B cell (primary cell): ENCODE results near the gene TOMM70. TPM values are rescaled to one million over a fixed set of nuclear protein-coding genes. Genes with fewer than 3 reads are reported as not detected.

Source experiments
- ATAC-seq: fragments of 200-7000 bp; cut with Tn5 transposase; one replicate; pipeline ENCODE4 v1.10.0; 2021; ENCODE audit warnings: low read depth, mild to moderate bottlenecking, moderate number of reproducible peaks, moderate library complexity
- CTCF ChIA-PET: fragments of 350-600 bp; sonication (Branson Sonifier 250); formaldehyde crosslinking; loops from one replicate; lab custom pipeline; 2021; ENCODE audit warnings: antibody characterized with exemption, inconsistent platforms; lab: Charles Lee
- POLR2A ChIA-PET: fragments of 350-600 bp; sonication (Branson Sonifier 250); formaldehyde crosslinking; loops from one replicate; lab custom pipeline; 2021; ENCODE audit warnings: antibody characterized with exemption; lab: Charles Lee
- DNase-seq: peaks from one replicate; pipeline ENCODE4 v3.0.0; 2013
- H2AFZ ChIP-seq: 2 replicates; pipeline ENCODE4 v1.6.1; 2012; ENCODE audit warnings: mild to moderate bottlenecking, low read depth, low read length; ENCODE audit not compliant: insufficient read depth, poor library complexity, severe bottlenecking
- H3K27ac ChIP-seq, 2 donors: 1 replicate in 1 of 2; 2 replicates in 1 of 2; pipeline ENCODE4 v1.5.1; 2012 to 2013; ENCODE audit warnings: low read length in 2 of 2, mild to moderate bottlenecking in 2 of 2, moderate library complexity in 1 of 2
- H3K27me3 ChIP-seq, 4 experiments: fragments of 200-600 bp in 1 of 4; sonication (generic) in 1 of 4; replicated peaks in 1 of 4; 1 replicate in 2 of 4; 2 replicates in 2 of 4; pipeline versions ENCODE4 v1.6.1 to v1.7.0; 2013 to 2016; ENCODE audit warnings: low read length in 3 of 4, mild to moderate bottlenecking in 2 of 4, mixed read lengths in 1 of 4, moderate library complexity in 1 of 4; ENCODE audit not compliant: insufficient read depth in 4 of 4, control insufficient read depth in 3 of 4; ENCODE audit errors: control extremely low read depth in 1 of 4
- H3K36me3 ChIP-seq, 2 experiments: replicated peaks in 1 of 2; 1 replicate in 1 of 2; 2 replicates in 1 of 2; pipeline versions ENCODE4 v1.6.1 to v1.7.1; 2013; ENCODE audit warnings: low read length in 1 of 2; ENCODE audit not compliant: insufficient read depth in 2 of 2, control insufficient read depth in 1 of 2; ENCODE audit errors: control extremely low read depth in 1 of 2, extremely low read depth in 1 of 2
- H3K4me1 ChIP-seq, 2 donors: fragments of 200-600 bp in 1 of 2; sonication (generic) in 1 of 2; 1 replicate in 1 of 2; 2 replicates in 1 of 2; pipeline versions ENCODE4 v1.5.1 to v1.6.1; 2013 to 2017; ENCODE audit warnings: low read length in 2 of 2; ENCODE audit not compliant: control insufficient read depth in 2 of 2, insufficient read depth in 2 of 2
- H3K4me2 ChIP-seq: replicated peaks from 2 replicates; pipeline ENCODE3; 2012; ENCODE audit warnings: mild to moderate bottlenecking, low read depth, low read length; ENCODE audit not compliant: poor library complexity, severe bottlenecking
- H3K4me3 ChIP-seq, 5 experiments: fragments of 200-600 bp in 1 of 5; sonication (generic) in 1 of 5; 1 replicate in 3 of 5; 2 replicates in 2 of 5; pipeline versions ENCODE4 v1.5.1 to v1.7.0; 2011 to 2016; ENCODE audit warnings: low read length in 4 of 5, mild to moderate bottlenecking in 4 of 5, low read depth in 2 of 5, control low read depth in 1 of 5, moderate library complexity in 1 of 5; ENCODE audit not compliant: insufficient read depth in 1 of 5; ENCODE audit errors: control extremely low read depth in 1 of 5, extremely low read depth in 1 of 5
- H3K79me2 ChIP-seq: fragments of 200-600 bp; sonication (generic); one replicate; pipeline ENCODE4 v1.6.0; 2016; ENCODE audit warnings: low read length; ENCODE audit not compliant: control insufficient read depth, insufficient read depth
- H3K9ac ChIP-seq: fragments of 200-600 bp; sonication (generic); 2 replicates; pipeline ENCODE4 v1.6.1; 2017; ENCODE audit warnings: mild to moderate bottlenecking, low read length, moderate library complexity
- H3K9me3 ChIP-seq, 3 donors: one replicate each; pipeline versions ENCODE4 v1.6.1 to v1.7.1; 2013; ENCODE audit warnings: low read length in 2 of 3; ENCODE audit not compliant: control insufficient read depth in 2 of 3, insufficient read depth in 1 of 3; ENCODE audit errors: control extremely low read depth in 1 of 3
- H4K20me1 ChIP-seq: 2 replicates; pipeline ENCODE4 v1.6.0; 2012; ENCODE audit warnings: mild to moderate bottlenecking, low read length; ENCODE audit not compliant: insufficient read depth, control insufficient read depth, poor library complexity, severe bottlenecking
- H3K27ac Mint-ChIP-seq: one replicate; pipeline ENCODE4 v1.8.0; 2021; ENCODE audit warnings: mixed read lengths
- H3K27me3 Mint-ChIP-seq: one replicate; pipeline ENCODE4 v1.8.0; 2021; ENCODE audit warnings: mixed read lengths
- H3K4me1 Mint-ChIP-seq: one replicate; pipeline ENCODE4 v1.8.0; 2021; ENCODE audit warnings: mixed read lengths
- H3K4me3 Mint-ChIP-seq: one replicate; pipeline ENCODE4 v1.8.0; 2021; ENCODE audit warnings: mixed read lengths
- H3K9me3 Mint-ChIP-seq: one replicate; pipeline ENCODE4 v1.8.0; 2022; ENCODE audit warnings: mixed read lengths; ENCODE audit not compliant: insufficient read depth
- CTCF ChIP-seq: fragments of 200-600 bp; IDR thresholded peaks from one replicate; pipeline ENCODE4 v1.8.0; 2022; ENCODE audit warnings: antibody characterized with exemption, mild to moderate bottlenecking
- EZH2 ChIP-seq: IDR thresholded peaks from 2 replicates; pipeline ENCODE4 v1.6.1; 2012; ENCODE audit warnings: borderline replicate concordance, low read depth, mild to moderate bottlenecking, moderate library complexity, low read length; ENCODE audit not compliant: insufficient read depth, poor library complexity, severe bottlenecking
- WGBS: methylation state at CpG from one replicate; pipeline ENCODE4 v1.1.5; 2013; ENCODE audit warnings: missing lambda C conversion rate; ENCODE audit not compliant: insufficient coverage; 5-methylcytosine and 5-hydroxymethylcytosine counted together
- intact Hi-C: fragments of 100-400 bp; cut with micrococcal nuclease; formaldehyde crosslinking; loops from one replicate; pipeline ENCODE4 v1.10.0; 2022
- polyA plus RNA-seq: library from polyadenylated mRNA; depleted of rRNA; stranded (reverse); fragments of >200 nt; gene quantifications from 2 replicates; pipeline ENCODE4 v1.2.3, GENCODE V29; 2012
- total RNA-seq, 2 donors: library from RNA; stranded (reverse); fragments of 120-200 nt in 1 of 2; gene quantifications; 1 replicate in 1 of 2; 2 replicates in 1 of 2; pipeline versions ENCODE4 v1.2.3 to v1.2.4, GENCODE V29; 2013 to 2022

The TOMM70 gene
- total and polyA plus RNA-seq, 2 donors (not counting 1 experiment from before 2014, with no cell fraction given): 6.9 to 30.0 TPM

DNA sequence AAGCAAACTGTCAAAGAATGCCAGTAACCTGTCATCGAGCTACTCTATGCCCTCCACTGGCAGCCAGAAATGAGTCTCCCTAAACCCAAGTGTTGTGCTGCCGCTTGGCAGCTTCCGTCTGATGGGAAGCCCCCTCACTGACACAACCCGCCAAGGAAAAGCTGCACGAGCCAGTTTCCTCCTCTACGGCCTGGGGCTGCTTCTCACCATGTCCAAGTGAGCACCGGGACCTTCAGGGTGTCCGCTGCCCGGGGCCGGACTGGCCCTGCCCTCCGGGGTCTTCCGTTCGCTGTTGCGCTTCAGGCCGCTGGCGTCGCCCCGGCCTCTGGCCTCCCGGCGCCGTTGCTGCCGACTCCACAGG lies 490 bp downstream of the TOMM70 start:
- intact Hi-C loops: loop anchor here (5.0 kb wide), 4 partner anchors 92 to 1808 kb away; partner anchors contain the start of genes CPOX and TMEM45A
- Histone ChIP-seq H4K20me1 (peaks cover 16% of the 10 kb centered on the region), H3K4me3 (peak overlapping the region; percentile 56 to 95 (median 86)), H3K79me2 (peaks cover 74% of the 10 kb centered on the region), H3K27ac (peak overlapping the region in 1 of 2 donors; percentile 84), H2AFZ (peak overlapping the region; percentile 85), H3K4me1 (peaks cover 18 to 22% of the 10 kb centered on the region in 2 donors), H3K9me3 (no peaks in the 10 kb centered on the region), H3K27me3 (no peaks in the 10 kb centered on the region), H3K9ac (peak overlapping the region; percentile 72), H3K4me2 (peak overlapping the region; percentile 87), H3K36me3 (peaks cover 0 to 2% of the 10 kb centered on the region in 2 experiments)
- peaks cover 54% of the 10 kb centered on the region for H3K4me1 Mint-ChIP-seq
- H3K4me3 Mint-ChIP-seq: peak overlapping the region; percentile 95
- no peaks in the 10 kb centered on the region for H3K27me3 Mint-ChIP-seq
- peak overlapping the region; percentile 93 for H3K27ac Mint-ChIP-seq
- no peaks in the 10 kb centered on the region for H3K9me3 Mint-ChIP-seq
- ChIA-PET POLR2A (interaction anchor here (0.6 kb wide), 2 partner anchors 328 to 1174 kb away, joined by 4 to 5 read pairs; partner anchors contain the start of gene PCNP), CTCF (interaction anchor here (1.0 to 1.5 kb wide), 2 partner anchors 65 to 568 kb away, joined by 3 to 7 read pairs; partner anchors contain the start of gene NIT2)
- peak; percentile 52 for DNase-seq
- TF ChIP-seq CTCF: no peak
- TF ChIP-seq EZH2: no peak
- WGBS: under 1% methylated on average over 22 of the region's 22 CpGs
- ATAC-seq: no peak

GRCh38 chr3:100399341-100400071 lies 1.4 kb downstream of the TOMM70 start:
- Mint-ChIP-seq H3K9me3 (no peaks in the 10 kb centered on the region), H3K4me1 (peaks cover 53% of the 10 kb centered on the region), H3K4me3 (peak overlapping the region; percentile 95), H3K27ac (peak overlapping the region; percentile 73), H3K27me3 (no peaks in the 10 kb centered on the region)
- H3K4me1 ChIP-seq: peaks cover 18 to 22% of the 10 kb centered on the region in 2 donors
- intact Hi-C loops: loop anchor here (5.0 kb wide), 4 partner anchors 93 to 1807 kb away; partner anchors contain the start of genes CPOX and TMEM45A
- peaks cover 0 to 2% of the 10 kb centered on the region in 2 experiments for H3K36me3 ChIP-seq
- H4K20me1 ChIP-seq: peaks cover 23% of the 10 kb centered on the region
- no peaks in the 10 kb centered on the region for H3K9me3 ChIP-seq
- no peak overlapping the region for H3K27ac ChIP-seq
- H3K4me3 ChIP-seq: peak overlapping the region; percentile 56 to 95 (median 86)
- H2AFZ ChIP-seq: no peak overlapping the region
- H3K4me2 ChIP-seq: peak overlapping the region; percentile 87
- CTCF ChIA-PET: interaction anchor here (1.0 kb wide), 1 partner anchor 65 kb away, joined by 3 read pairs; the partner anchor contains the start of gene NIT2
- POLR2A ChIA-PET: no interaction called here
- no peaks in the 10 kb centered on the region for H3K27me3 ChIP-seq
- 79% methylated on average over 8 of the region's 9 CpGs for WGBS
- H3K9ac ChIP-seq: no peak overlapping the region
- peaks cover 77% of the 10 kb centered on the region for H3K79me2 ChIP-seq
- DNase-seq (no peak), ATAC-seq (no peak)
- TF ChIP-seq CTCF (no peak), EZH2 (no peak)
